C4-2B (cell line): ENCODE results near the gene DSG2.

Source experiments
- CTCF ChIP-seq: fragments of 450-650 bp; conservative IDR thresholded peaks from 2 replicates; pipeline ENCODE4 v1.5.1; 2017; ENCODE audit warnings: mild to moderate bottlenecking
- ZFX ChIP-seq: fragments of 450-650 bp; IDR thresholded peaks from 2 replicates; pipeline ENCODE4 v1.6.1; 2017

GRCh38 chr18:31493171-31493570 is 4.8 kb upstream of the DSG2 start:
- TF ChIP-seq CTCF (no peak), ZFX (no peak)
